GM12864 (cell line): ENCODE measurements around the gene LTB4R.

Experiments
- DNase-seq: peaks from one replicate; pipeline ENCODE4 v3.0.0-alpha.2; 2011; ENCODE audit warnings: low read depth
- H3K4me3 ChIP-seq: 2 replicates; pipeline ENCODE4 v1.5.1; 2011; ENCODE audit warnings: mild to moderate bottlenecking, low read depth, low read length, control low read depth
- TF ChIP-seq, protein P1 (sequence below): IDR thresholded peaks from 2 replicates; pipeline ENCODE4 v1.5.1; 2011; ENCODE audit warnings: low read depth, mild to moderate bottlenecking, moderate library complexity, low read length, control low read depth, inconsistent platforms; ENCODE audit errors: missing control alignments

The LTB4R gene

DNA sequence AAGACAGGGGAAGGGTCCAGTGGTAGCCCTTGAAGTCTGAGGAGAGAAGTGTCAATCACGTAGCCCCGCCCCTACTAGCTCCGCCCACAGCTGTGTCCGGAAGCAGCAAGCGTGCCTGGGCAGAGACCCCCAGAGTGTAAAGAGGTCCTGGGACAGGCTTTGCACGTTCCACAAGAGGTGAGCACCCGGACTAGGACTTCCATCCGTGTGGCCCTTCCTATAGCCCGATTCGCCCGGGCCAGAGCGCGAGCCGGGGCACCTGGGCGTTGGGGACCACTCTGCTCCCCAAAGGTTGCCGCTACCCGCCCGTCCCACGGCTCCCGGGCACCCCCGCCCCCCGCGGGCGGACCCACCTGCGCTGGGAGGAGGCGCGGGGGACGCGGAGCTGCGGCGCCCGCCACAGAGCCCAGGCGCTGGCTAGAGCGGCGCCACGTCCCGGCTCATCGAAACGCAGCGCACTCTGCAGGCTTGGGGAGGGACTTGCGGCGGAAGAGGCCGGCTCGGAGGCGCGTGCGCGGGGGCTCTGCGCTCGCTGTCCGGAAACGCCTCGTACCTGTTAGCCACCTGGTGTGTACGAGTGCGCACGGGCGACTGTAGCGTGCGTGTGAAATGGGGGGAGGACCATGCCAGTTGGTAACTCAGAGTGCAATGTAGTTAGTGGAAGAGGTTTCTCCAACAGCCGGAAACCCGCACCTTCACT lies 40.0 kb upstream of the LTB4R start, which contains the start of gene RABGGTA:
TSS of gene RABGGTA (minus strand) at position 464 of the 700 bp plus-strand sequence. CDS start 482 bp downstream, outside the sequence.
- H3K4me3 ChIP-seq = peak within 1 kb of the TSS; percentile 68
- TF ChIP-seq, protein P1, sequence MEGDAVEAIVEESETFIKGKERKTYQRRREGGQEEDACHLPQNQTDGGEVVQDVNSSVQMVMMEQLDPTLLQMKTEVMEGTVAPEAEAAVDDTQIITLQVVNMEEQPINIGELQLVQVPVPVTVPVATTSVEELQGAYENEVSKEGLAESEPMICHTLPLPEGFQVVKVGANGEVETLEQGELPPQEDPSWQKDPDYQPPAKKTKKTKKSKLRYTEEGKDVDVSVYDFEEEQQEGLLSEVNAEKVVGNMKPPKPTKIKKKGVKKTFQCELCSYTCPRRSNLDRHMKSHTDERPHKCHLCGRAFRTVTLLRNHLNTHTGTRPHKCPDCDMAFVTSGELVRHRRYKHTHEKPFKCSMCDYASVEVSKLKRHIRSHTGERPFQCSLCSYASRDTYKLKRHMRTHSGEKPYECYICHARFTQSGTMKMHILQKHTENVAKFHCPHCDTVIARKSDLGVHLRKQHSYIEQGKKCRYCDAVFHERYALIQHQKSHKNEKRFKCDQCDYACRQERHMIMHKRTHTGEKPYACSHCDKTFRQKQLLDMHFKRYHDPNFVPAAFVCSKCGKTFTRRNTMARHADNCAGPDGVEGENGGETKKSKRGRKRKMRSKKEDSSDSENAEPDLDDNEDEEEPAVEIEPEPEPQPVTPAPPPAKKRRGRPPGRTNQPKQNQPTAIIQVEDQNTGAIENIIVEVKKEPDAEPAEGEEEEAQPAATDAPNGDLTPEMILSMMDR = peak; percentile 80
- peak; percentile 82 for DNase-seq

GRCh38 chr14:24271834-24272263 lies 39.5 kb upstream of the LTB4R start:
- TF ChIP-seq, protein P1 = no peak
- DNase-seq = no peak
- peak overlapping the region; percentile 68 for H3K4me3 ChIP-seq

- TF ChIP-seq, protein P1 = no peak
- H3K4me3 ChIP-seq = no peak overlapping the region; the same call in 1 of the 2 replicates
- DNase-seq = no peak
Observed at GRCh38 chr14:24272467-24272866, 38.8 kb upstream of the LTB4R start.

DNA sequence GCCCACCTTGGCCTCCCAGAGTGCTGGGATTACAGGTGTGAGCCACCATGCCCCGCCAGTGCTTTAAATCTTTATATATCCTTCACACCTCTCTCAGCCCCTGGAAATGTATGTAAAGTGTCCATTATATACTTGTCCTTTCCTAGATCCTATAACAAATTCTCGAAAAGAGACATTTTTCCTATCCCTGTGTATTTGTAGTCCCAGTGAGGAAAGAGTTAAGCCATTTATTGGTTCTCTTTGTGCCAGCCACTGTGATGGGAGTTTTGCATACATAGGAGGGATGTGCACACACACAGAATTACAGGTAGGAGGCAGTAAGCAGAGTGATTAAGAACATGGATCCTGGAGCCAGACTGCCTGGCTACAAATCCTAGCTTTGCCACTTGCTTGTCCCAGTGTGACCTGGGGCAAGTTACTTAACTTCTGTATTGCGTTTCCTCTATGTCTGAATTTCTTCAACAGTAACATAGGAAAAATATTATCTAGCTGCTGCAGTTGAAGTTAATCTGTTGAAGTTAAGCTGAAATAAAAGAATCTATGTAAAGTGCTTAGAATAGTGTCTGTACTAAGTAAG lies 37.8 kb upstream of the LTB4R start:
- no peak for DNase-seq
- no peak overlapping the region; the same call in 1 of the 2 replicates for H3K4me3 ChIP-seq
- TF ChIP-seq, protein P1 = peak; percentile 41

DNA sequence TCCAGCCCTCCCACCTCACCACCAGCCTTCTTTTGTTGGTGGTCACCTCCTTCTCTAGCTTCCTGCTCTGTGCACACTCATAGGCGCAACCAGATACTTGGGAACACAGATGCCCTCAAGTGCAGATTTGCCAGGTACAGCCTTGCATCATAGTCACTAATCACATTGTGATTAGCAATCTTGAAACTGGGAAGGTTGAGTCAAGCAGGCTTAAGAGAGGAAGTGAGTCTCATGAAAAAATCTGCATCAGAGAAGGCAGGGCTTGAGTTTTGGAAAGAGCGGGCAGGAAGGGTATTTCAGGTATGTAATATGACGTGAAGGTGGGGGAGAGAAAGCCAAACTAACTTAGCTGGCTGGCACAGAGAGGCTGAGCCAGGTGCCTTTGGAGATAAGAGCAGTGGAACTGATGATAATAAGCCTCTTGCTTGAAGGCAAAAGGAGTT lies 37.2 kb upstream of the LTB4R start:
- H3K4me3 ChIP-seq = no peak overlapping the region; the same call in none of the 2 replicates
- TF ChIP-seq, protein P1 = no peak
- DNase-seq = peak; percentile 85

GRCh38 chr14:24277071-24277470 lies 34.2 kb upstream of the LTB4R start:
- TF ChIP-seq, protein P1 = no peak
- no peak overlapping the region for H3K4me3 ChIP-seq
- no peak for DNase-seq
